ENCODE measurements around the gene CTBP2.
A peak's percentile ranks its signal among the peaks of the same experiment; 100 is the strongest.
"Not testable (repeated sequence)": the region's sequence is repeated elsewhere in the genome, so short reads cannot be mapped to it uniquely, and the experiment has no call there.

CTBP2 gene

GRCh38 chr10:125062914-125063230 is 97.5 kb downstream of the CTBP2 start:
- DNase-seq: no peak

- no peak for DNase-seq
Observed at GRCh38 chr10:125062227-125062913, 98.0 kb downstream of the CTBP2 start.

- no peak for DNase-seq
Observed at GRCh38 chr10:125061557-125062226, 98.7 kb downstream of the CTBP2 start.

GRCh38 chr10:125060826-125061556 is 99.4 kb downstream of the CTBP2 start:
- peak; percentile 99 for DNase-seq

- peak; percentile 52 for DNase-seq
Observed at GRCh38 chr10:125060482-125060825, 99.9 kb downstream of the CTBP2 start.

- DNase-seq: peak; percentile 89
Observed at GRCh38 chr10:125060026-125060425, 100.3 kb downstream of the CTBP2 start.

- not testable (repeated sequence) for DNase-seq
Observed at GRCh38 chr10:125059348-125059747, 101.0 kb downstream of the CTBP2 start.

- peak; percentile 81 for DNase-seq
Observed at GRCh38 chr10:125057158-125058001, 103.0 kb downstream of the CTBP2 start.

- DNase-seq: no peak
Observed at GRCh38 chr10:125056161-125057132, 103.9 kb downstream of the CTBP2 start.

- DNase-seq: no peak
Observed at GRCh38 chr10:125055446-125055845, 104.9 kb downstream of the CTBP2 start.

GRCh38 chr10:125054669-125055268 is 105.6 kb downstream of the CTBP2 start:
- no peak for DNase-seq

- DNase-seq: no peak
Observed at GRCh38 chr10:125054216-125054615, 106.1 kb downstream of the CTBP2 start.

GRCh38 chr10:125052146-125052545 is 108.2 kb downstream of the CTBP2 start:
- no peak for DNase-seq

- DNase-seq: no peak
Observed at GRCh38 chr10:125050383-125050782, 110.0 kb downstream of the CTBP2 start.

- DNase-seq: no peak
Observed at GRCh38 chr10:125049216-125049881, 111.0 kb downstream of the CTBP2 start.

- DNase-seq: peak; percentile 85
Observed at GRCh38 chr10:125048094-125048864, 112.1 kb downstream of the CTBP2 start.

- DNase-seq: no peak
Observed at GRCh38 chr10:125043841-125044658, 116.3 kb downstream of the CTBP2 start.

GRCh38 chr10:125041856-125042506 is 118.4 kb downstream of the CTBP2 start:
- DNase-seq: peak; percentile 69
